K562 (cell line): Measurements from ENCODE around the gene TTC13. TPM values are rescaled to one million over a fixed set of nuclear protein-coding genes. Genes with fewer than 3 reads are reported as not detected.

Experiments used
- BRD9 ChIP-seq: fragments of 450-650 bp; IDR thresholded peaks from 2 replicates; pipeline ENCODE4 v1.6.1; 2018; ENCODE audit warnings: low read depth; ENCODE audit not compliant: partially characterized antibody
- CHD2 ChIP-seq: IDR thresholded peaks from 2 replicates; pipeline ENCODE4 v1.6.1; 2011; ENCODE audit warnings: low read depth, low read length
- FOXP1 ChIP-seq: sonication (generic); formaldehyde crosslinking; IDR thresholded peaks from 2 replicates; pipeline ENCODE4 v1.8.0; 2022; ENCODE audit warnings: mild to moderate bottlenecking, missing genetic modification reagents
- KDM5B ChIP-seq: fragments of 200-600 bp; sonication (generic); IDR thresholded peaks from 2 replicates; pipeline ENCODE4 v1.6.1; 2012; ENCODE audit warnings: low read depth, mild to moderate bottlenecking, moderate library complexity, low read length, control low read depth, inconsistent platforms; ENCODE audit not compliant: insufficient replicate concordance
- MTA3 ChIP-seq: fragments of 450-650 bp; formaldehyde crosslinking; IDR thresholded peaks from 2 replicates; pipeline ENCODE4 v1.6.1; 2017; ENCODE audit warnings: mild to moderate bottlenecking, borderline replicate concordance
- MYBL2 ChIP-seq, 2 experiments: fragments of 450-650 bp in 1 of 2; sonication (generic) in 1 of 2; formaldehyde crosslinking in 1 of 2; IDR thresholded peaks; 2 replicates each; pipeline versions ENCODE4 v1.6.1 to v1.8.1; 2017 to 2022; ENCODE audit warnings: borderline replicate concordance in 1 of 2, inconsistent platforms in 1 of 2, low read depth in 1 of 2, mild to moderate bottlenecking in 1 of 2, missing genetic modification reagents in 1 of 2, moderate library complexity in 1 of 2
- NEUROD1 ChIP-seq: fragments of 150-350 bp; IDR thresholded peaks from 2 replicates; pipeline ENCODE4 v1.6.1; 2014; ENCODE audit warnings: borderline replicate concordance, low read length, low read depth; ENCODE audit not compliant: partially characterized antibody
- POLR2A ChIP-seq: fragments of 450-650 bp; conservative IDR thresholded peaks from 2 replicates; pipeline ENCODE4 v1.6.1; 2016
- SNRNP70 ChIP-seq: fragments of 200-400 bp; formaldehyde crosslinking; optimal IDR thresholded peaks from 2 replicates; pipeline ENCODE3; 2017; ENCODE audit warnings: low read depth, low read length
- ZBTB1 ChIP-seq: sonication (generic); formaldehyde crosslinking; IDR thresholded peaks from 2 replicates; pipeline ENCODE4 v1.8.1; 2023; ENCODE audit warnings: missing genetic modification reagents, low read depth, mild to moderate bottlenecking, borderline replicate concordance
- ZBTB33 ChIP-seq: sonication (generic); formaldehyde crosslinking; IDR thresholded peaks from 2 replicates; pipeline ENCODE4 v1.8.1; 2023; ENCODE audit warnings: mild to moderate bottlenecking, missing genetic modification reagents
- ZBTB40 ChIP-seq, 2 experiments: fragments of 450-650 bp in 1 of 2; sonication (generic) in 1 of 2; formaldehyde crosslinking in 1 of 2; IDR thresholded peaks; 2 replicates each; pipeline versions ENCODE4 v1.7.1 to v1.9.0; 2016 to 2022; ENCODE audit warnings: inconsistent platforms in 1 of 2, mild to moderate bottlenecking in 1 of 2, missing genetic modification reagents in 1 of 2
- ZNF232 ChIP-seq: sonication (generic); formaldehyde crosslinking; IDR thresholded peaks from 2 replicates; pipeline ENCODE4 v1.8.0; 2022; ENCODE audit warnings: mild to moderate bottlenecking, missing genetic modification reagents
- ZNF511 ChIP-seq: sonication (generic); formaldehyde crosslinking; IDR thresholded peaks from 2 replicates; pipeline ENCODE4 v1.8.0; 2022; ENCODE audit warnings: mild to moderate bottlenecking, missing genetic modification reagents
- polyA plus RNA-seq, 8 experiments: library from polyadenylated mRNA; depleted of rRNA in 4 of 8; stranded (reverse) in 5 of 8; unstranded in 3 of 8; fragments of >200 nt; fragmentation: Nextera tagmentation in 2 of 8; fragmentation: Illumina TruSeq in 1 of 8; extraction: Ambion mirVana in 2 of 8; extraction: Trizol in 1 of 8; gene quantifications; 2 replicates each; pipeline versions ENCODE4 v1.2.1 to v1.2.3, GENCODE V29; 2011 to 2014; ENCODE audit warnings: inconsistent platforms in 1 of 8, missing spikeins in 1 of 8
- total RNA-seq, 7 experiments: library from RNA; depleted of rRNA in 6 of 7; stranded (reverse); fragments of >200 nt in 6 of 7; fragmentation: Illumina TruSeq in 2 of 7; extraction: Trizol in 2 of 7; gene quantifications; 2 replicates each; pipeline versions ENCODE4 v1.2.1 to v1.2.3, GENCODE V29; 2011 to 2021; ENCODE audit warnings: low replicate concordance in 1 of 7

Gene TTC13
- total and polyA plus RNA-seq, 9 of the 15 experiments (the other 6 are each of a cell fraction or from before 2014, with no cell fraction given) = 1.7 to 13.8 (median 9.6) TPM

- 0 out of 2 replicates have a peak, but pooled peaks have one; percentile 24 for TF ChIP-seq ZBTB40 (IDR thresholded peaks at IDR 0.05)
- TF ChIP-seq ZBTB40 (CRISPR knock-in tag; IDR thresholded peaks at IDR 0.05) = no peak
- peak; percentile 64; the same call in 1 of the 2 replicates for TF ChIP-seq FOXP1 (CRISPR knock-in tag)
- TF ChIP-seq NEUROD1 = no peak
- peak; percentile 62 for TF ChIP-seq MTA3
- TF ChIP-seq MYBL2 (IDR thresholded peaks at IDR 0.05; ENCODE audit: low read depth) = no peak
- TF ChIP-seq MYBL2 (CRISPR knock-in tag; IDR thresholded peaks at IDR 0.05; ENCODE audit: borderline replicate concordance) = no peak
- TF ChIP-seq CHD2 = 0 out of 2 replicates have a peak, but pooled peaks have one; percentile 14
- TF ChIP-seq ZBTB33 (CRISPR knock-in tag) = peak; percentile 43; the same call in 1 of the 2 replicates
- peak; percentile 73 for TF ChIP-seq ZNF511 (CRISPR knock-in tag)
- TF ChIP-seq POLR2A = peak; percentile 66
- no peak for TF ChIP-seq ZBTB1 (CRISPR knock-in tag)
- TF ChIP-seq BRD9 = no peak
- peak; percentile 77 for TF ChIP-seq KDM5B
- TF ChIP-seq ZNF232 (CRISPR knock-in tag) = 0 out of 2 replicates have a peak, but pooled peaks have one; percentile 61
- no peak for TF ChIP-seq SNRNP70
These were observed 110.5 kb downstream of the TTC13 start, which contains the start of gene C1orf198 (continued) for GRCh38 chr1:230867903-230868735.
